GM12872 (cell line): ENCODE results near the gene TPM1.

Source experiments
- TF ChIP-seq, protein P1 (sequence below): IDR thresholded peaks from 3 replicates; pipeline ENCODE4 v1.5.1; 2011; ENCODE audit warnings: low read depth, mild to moderate bottlenecking, low read length, moderate library complexity; ENCODE audit not compliant: insufficient read depth

Gene TPM1

DNA sequence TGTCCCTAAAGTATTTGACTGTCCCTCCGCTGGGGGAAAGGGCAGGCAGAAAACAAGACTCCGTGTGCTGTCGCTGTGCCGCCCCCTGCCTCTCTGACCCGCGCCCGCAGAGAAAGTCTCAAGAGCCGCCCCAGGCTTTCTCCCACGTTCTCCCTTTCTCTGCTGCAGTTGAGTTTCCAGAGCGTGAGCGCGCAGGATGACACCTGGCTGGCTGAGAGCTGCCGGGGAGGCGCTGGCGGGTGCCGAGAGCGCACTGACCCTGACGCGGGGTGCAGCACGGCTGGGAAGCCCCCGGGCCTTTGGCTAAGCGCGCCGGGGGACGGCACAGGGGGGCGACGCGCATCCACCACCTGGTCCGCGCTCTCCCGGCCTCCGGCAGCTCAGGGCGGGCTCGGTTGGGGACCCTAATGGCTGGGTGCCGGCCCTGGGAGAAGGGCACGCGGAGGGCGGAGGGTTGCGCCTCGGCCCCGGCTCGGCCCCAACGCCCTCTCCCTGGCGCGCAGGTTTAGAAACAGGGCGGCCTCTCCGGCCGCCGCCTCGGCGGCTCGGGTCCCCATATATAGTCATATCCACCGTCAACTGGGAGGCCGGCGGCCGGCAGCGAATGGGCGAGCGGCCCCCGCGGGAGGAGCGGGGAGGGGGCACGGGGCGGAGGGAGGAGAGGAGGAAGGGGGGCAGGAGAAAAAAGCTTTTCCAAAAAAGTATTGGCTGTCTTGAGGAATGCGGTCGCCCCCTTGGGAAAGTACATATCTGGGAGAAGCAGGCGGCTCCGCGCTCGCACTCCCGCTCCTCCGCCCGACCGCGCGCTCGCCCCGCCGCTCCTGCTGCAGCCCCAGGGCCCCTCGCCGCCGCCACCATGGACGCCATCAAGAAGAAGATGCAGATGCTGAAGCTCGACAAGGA, at the start of gene TPM1:
Gene TPM1 (plus strand): TSS at position 774 of the 903 bp plus-strand sequence. CDS start 83 bp downstream, at position 857.
- TF ChIP-seq, protein P1, sequence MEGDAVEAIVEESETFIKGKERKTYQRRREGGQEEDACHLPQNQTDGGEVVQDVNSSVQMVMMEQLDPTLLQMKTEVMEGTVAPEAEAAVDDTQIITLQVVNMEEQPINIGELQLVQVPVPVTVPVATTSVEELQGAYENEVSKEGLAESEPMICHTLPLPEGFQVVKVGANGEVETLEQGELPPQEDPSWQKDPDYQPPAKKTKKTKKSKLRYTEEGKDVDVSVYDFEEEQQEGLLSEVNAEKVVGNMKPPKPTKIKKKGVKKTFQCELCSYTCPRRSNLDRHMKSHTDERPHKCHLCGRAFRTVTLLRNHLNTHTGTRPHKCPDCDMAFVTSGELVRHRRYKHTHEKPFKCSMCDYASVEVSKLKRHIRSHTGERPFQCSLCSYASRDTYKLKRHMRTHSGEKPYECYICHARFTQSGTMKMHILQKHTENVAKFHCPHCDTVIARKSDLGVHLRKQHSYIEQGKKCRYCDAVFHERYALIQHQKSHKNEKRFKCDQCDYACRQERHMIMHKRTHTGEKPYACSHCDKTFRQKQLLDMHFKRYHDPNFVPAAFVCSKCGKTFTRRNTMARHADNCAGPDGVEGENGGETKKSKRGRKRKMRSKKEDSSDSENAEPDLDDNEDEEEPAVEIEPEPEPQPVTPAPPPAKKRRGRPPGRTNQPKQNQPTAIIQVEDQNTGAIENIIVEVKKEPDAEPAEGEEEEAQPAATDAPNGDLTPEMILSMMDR, result no peak

DNA sequence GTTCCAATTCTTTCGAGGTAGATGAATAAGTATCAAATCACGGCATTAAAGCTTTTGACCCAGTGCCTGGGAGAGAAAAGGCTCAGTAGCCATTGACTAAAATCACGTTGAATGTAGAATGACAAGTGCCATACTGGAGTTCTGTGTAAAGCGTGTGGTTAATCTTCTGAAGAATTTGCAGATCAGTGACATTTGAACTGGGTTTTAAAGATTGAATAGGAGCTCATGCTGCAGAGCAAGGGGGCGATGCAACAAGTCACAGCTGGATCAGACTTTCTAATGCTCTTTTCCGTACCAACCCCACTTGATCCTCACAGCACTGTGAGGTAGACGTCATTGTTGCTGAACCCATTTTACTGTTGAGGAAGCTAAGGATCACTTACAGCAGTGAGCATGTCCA, 49.5 kb upstream of the TPM1 start:
- TF ChIP-seq, protein P1, result no peak

DNA sequence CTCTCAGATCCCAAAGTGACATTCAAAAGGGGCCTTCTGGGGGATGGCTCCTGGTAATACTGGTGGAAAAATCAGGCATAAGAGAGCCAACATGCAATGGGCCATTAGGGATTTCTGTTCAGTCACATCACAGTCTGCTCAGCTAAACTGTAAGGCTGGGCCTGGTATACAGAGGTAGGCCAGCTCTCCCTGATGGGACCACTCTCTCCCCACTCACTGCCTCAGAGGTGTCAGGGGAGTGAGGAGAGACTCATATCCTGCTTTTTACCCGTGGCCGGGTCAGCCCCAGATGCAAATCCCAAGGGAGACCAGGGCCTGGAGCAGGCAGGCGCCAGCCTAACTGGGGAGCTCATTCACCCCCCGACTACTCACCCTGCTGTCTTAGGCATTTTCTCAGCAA, 48.1 kb upstream of the TPM1 start:
- TF ChIP-seq, protein P1, result no peak

DNA sequence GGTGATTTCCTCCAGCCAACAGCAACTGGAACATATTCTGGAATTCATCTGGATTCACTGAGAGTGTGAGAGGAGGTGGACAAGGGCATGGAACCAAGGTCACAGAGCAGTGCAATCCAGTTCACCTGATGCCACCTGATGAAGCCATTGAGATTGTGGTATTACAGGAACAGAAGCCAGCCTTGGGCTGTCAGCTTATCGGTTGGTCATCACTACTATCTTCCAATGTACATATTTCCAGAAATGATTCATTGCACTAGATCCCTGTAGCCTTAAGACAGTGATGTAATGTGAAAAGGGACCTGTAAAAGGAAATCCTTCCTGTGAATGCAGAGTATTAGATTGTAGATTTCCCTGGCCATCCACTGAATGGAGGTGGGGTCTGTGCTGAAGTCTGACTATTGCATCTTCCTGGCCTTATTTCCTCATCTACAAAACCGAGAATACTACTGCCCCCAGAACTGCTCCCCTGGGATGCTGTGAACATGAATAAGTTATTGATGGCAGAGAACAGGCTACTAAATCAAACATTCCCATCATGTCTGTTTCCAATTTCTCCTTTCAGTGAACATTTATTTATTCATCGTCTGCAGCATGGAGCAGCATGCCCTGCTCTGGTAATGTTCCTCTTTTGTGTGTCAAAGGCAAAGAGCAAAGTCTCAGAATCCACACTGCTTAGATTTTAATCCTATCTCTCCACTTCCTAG, 47.4 kb upstream of the TPM1 start:
- TF ChIP-seq, protein P1, result no peak

DNA sequence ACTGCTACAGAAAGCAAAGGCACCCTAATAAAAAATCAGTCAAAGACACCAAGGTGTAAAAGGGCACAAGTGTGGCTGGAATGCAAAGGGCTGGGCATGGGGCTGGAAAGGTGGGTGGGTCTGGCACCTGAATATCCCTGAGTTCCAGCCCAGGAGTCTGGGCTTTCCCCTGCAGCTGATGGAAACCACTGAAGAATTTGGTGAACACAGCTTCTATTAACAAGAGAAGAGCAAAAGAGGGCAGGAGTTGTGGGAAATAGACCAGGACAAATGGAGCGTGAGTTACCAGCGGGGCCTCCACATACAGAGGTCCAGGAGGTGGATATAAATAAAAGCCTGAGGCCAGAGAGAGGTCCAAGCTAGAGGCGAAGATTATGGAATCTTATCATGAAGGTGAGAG, 45.1 kb upstream of the TPM1 start:
- TF ChIP-seq, protein P1, result no peak

DNA sequence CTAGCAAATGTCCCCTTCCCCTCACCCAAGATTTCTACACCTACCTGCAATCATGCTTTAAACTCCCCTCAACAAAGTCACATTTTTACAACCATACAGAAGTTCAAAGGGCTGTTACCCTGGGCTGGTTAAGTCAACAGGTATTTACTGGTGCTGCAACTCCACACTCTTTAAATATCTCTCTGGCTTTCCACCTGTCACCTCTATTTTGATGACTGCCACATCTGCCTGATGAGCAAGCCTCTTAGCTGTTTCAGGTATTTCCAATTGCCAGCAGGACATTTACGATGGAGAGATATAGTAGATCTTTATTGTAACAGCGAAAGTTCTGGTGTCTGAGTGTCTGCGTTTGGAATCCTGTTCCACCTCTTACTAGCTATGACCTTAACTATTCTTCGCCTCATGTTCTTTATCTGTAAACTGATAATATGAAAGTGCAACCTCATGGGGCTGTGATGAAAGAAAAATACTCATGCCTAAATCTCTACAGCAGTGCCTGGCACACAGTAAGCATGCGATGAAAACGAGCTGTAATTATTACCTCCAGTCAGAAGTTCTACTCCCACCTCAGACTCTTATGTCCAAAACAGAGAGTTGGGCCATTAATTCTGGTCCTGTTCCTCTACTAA, 44.2 kb upstream of the TPM1 start:
- TF ChIP-seq, protein P1, result no peak

DNA sequence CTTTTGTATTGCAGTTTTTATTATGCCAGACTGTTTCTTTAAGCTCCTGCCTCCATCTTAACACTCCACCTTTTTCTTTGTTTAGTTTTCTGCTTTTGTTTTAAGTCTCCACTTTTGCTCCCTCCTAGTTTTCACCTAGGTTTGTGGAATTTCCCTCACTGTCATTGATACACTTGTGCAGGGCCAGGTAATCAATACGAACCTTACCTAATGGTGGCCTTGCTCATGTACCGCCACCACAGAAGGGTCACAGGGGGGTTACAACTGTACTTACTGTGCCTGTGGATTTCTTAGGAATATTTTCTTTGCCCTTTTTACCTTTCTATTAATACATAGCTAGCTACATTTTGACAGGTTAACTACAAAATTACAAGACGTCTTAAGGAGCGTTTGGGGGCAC, 43.4 kb upstream of the TPM1 start:
- TF ChIP-seq, protein P1, result no peak
